Nephron (organoid): ENCODE results near the gene SYNGAP1.
"Not testable (repeated sequence)": the region's sequence is repeated elsewhere in the genome, so short reads cannot be mapped to it uniquely, and the experiment has no call there.

Experiments used
- H3K27ac Mint-ChIP-seq, 3 experiments: 2 replicates each; pipeline ENCODE4 v1.8.0; 2020; ENCODE audit warnings: mixed read lengths in 3 of 3, mild to moderate bottlenecking in 2 of 3, moderate library complexity in 1 of 3
- H3K27me3 Mint-ChIP-seq: 2 replicates; pipeline ENCODE4 v1.8.0; 2021; ENCODE audit warnings: low read depth, mild to moderate bottlenecking, moderate library complexity, mixed read lengths
- H3K36me3 Mint-ChIP-seq: 2 replicates; pipeline ENCODE4 v1.8.0; 2020; ENCODE audit warnings: low read depth, mixed read lengths
- H3K4me1 Mint-ChIP-seq: 2 replicates; pipeline ENCODE4 v1.8.0; 2020; ENCODE audit warnings: mixed read lengths
- H3K4me3 Mint-ChIP-seq, 3 experiments: 2 replicates each; pipeline ENCODE4 v1.8.0; 2020; ENCODE audit warnings: mild to moderate bottlenecking in 3 of 3, mixed read lengths in 3 of 3, moderate library complexity in 2 of 3
- H3K9me3 Mint-ChIP-seq: 2 replicates; pipeline ENCODE4 v1.8.0; 2020; ENCODE audit warnings: mixed read lengths
- CTCF ChIP-seq, 3 experiments: fragments of 200-600 bp; sonication (generic); IDR thresholded peaks; one replicate each; pipeline ENCODE4 v1.5.0; 2021; ENCODE audit warnings: antibody characterized with exemption in 3 of 3; ENCODE audit not compliant: unreplicated experiment in 3 of 3

Gene SYNGAP1

GRCh38 chr6:33477864-33478263 is 58.0 kb downstream of the SYNGAP1 start:
- no peaks in the 10 kb centered on the region for H3K4me1 Mint-ChIP-seq
- no peak overlapping the region for H3K4me3 Mint-ChIP-seq
- H3K27ac Mint-ChIP-seq = no peak overlapping the region
- H3K36me3 Mint-ChIP-seq = no peaks in the 10 kb centered on the region
- no peaks in the 10 kb centered on the region for H3K9me3 Mint-ChIP-seq
- TF ChIP-seq CTCF (IDR thresholded peaks at IDR 0.05; ENCODE audit: unreplicated experiment in 3 of 3) = no peak
- peaks cover 5% of the 10 kb centered on the region for H3K27me3 Mint-ChIP-seq

- no peak for TF ChIP-seq CTCF (IDR thresholded peaks at IDR 0.05; ENCODE audit: unreplicated experiment in 3 of 3)
- no peak overlapping the region for H3K4me3 Mint-ChIP-seq
- no peaks in the 10 kb centered on the region for H3K4me1 Mint-ChIP-seq
- no peak overlapping the region for H3K27ac Mint-ChIP-seq
- no peaks in the 10 kb centered on the region for H3K9me3 Mint-ChIP-seq
- peaks cover 5% of the 10 kb centered on the region for H3K27me3 Mint-ChIP-seq
- H3K36me3 Mint-ChIP-seq = no peaks in the 10 kb centered on the region
Observed at GRCh38 chr6:33481192-33481591, 61.3 kb downstream of the SYNGAP1 start.

- H3K27ac Mint-ChIP-seq, H3K9me3 Mint-ChIP-seq, H3K27me3 Mint-ChIP-seq, H3K4me1 Mint-ChIP-seq, H3K4me3 Mint-ChIP-seq, H3K36me3 Mint-ChIP-seq: not testable (repeated sequence)
Observed at GRCh38 chr6:33482620-33483019, 62.8 kb downstream of the SYNGAP1 start.

- Mint-ChIP-seq H3K4me1 (no peaks in the 10 kb centered on the region), H3K9me3 (peaks cover 4% of the 10 kb centered on the region), H3K27me3 (peaks cover 12% of the 10 kb centered on the region), H3K27ac (no peak overlapping the region), H3K4me3 (no peak overlapping the region), H3K36me3 (no peaks in the 10 kb centered on the region)
- TF ChIP-seq CTCF (IDR thresholded peaks at IDR 0.05; ENCODE audit: unreplicated experiment in 3 of 3) = no peak
Observed at GRCh38 chr6:33483678-33484077, 63.8 kb downstream of the SYNGAP1 start.

GRCh38 chr6:33484673-33485262 is 64.9 kb downstream of the SYNGAP1 start:
- not testable (repeated sequence) for H3K4me1 Mint-ChIP-seq, H3K36me3 Mint-ChIP-seq, H3K4me3 Mint-ChIP-seq, H3K27ac Mint-ChIP-seq, H3K9me3 Mint-ChIP-seq
- peaks cover 13% of the 10 kb centered on the region for H3K27me3 Mint-ChIP-seq

- peaks cover 13% of the 10 kb centered on the region for H3K27me3 Mint-ChIP-seq
- not testable (repeated sequence) for H3K9me3 Mint-ChIP-seq, H3K27ac Mint-ChIP-seq, H3K4me3 Mint-ChIP-seq, H3K36me3 Mint-ChIP-seq, H3K4me1 Mint-ChIP-seq
Observed at GRCh38 chr6:33485680-33486079, 65.8 kb downstream of the SYNGAP1 start.

- Mint-ChIP-seq H3K27ac (no peak overlapping the region), H3K4me1 (no peaks in the 10 kb centered on the region), H3K4me3 (no peak overlapping the region), H3K27me3 (peaks cover 19% of the 10 kb centered on the region), H3K36me3 (no peaks in the 10 kb centered on the region), H3K9me3 (peaks cover 4% of the 10 kb centered on the region)
- TF ChIP-seq CTCF (IDR thresholded peaks at IDR 0.05; ENCODE audit: unreplicated experiment in 3 of 3) = no peak
Observed at GRCh38 chr6:33488339-33488738, 68.5 kb downstream of the SYNGAP1 start.
